ENCODE data around the gene EI24. TPM values are rescaled to one million over a fixed set of nuclear protein-coding genes. Genes with fewer than 3 reads are reported as not detected.

EI24 gene
- total and polyA plus RNA-seq, 9 of the 15 experiments (the other 6 are each of a cell fraction or from before 2014, with no cell fraction given): 50.4 to 260 (median 168) TPM

- TF ChIP-seq, protein P1, sequence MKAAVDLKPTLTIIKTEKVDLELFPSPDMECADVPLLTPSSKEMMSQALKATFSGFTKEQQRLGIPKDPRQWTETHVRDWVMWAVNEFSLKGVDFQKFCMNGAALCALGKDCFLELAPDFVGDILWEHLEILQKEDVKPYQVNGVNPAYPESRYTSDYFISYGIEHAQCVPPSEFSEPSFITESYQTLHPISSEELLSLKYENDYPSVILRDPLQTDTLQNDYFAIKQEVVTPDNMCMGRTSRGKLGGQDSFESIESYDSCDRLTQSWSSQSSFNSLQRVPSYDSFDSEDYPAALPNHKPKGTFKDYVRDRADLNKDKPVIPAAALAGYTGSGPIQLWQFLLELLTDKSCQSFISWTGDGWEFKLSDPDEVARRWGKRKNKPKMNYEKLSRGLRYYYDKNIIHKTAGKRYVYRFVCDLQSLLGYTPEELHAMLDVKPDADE (conservative IDR thresholded peaks at IDR 0.05; ENCODE audit: control insufficient read depth, low read depth, low read length): 0 out of 2 replicates have a peak, but pooled peaks have one; percentile 63
- TF ChIP-seq ELF1 (tag; IDR thresholded peaks at IDR 0.05) (peak; percentile 60; the same call in 1 of the 2 replicates), CBX5 (IDR thresholded peaks at IDR 0.05; ENCODE audit: borderline replicate concordance, low read depth) (no peak), ZFX (CRISPR knock-in tag; IDR thresholded peaks at IDR 0.05) (peak; percentile 96), SRSF9 (IDR thresholded peaks at IDR 0.05; ENCODE audit: borderline replicate concordance, low read depth, low read length) (no peak), ZNF407 (IDR thresholded peaks at IDR 0.05; ENCODE audit: low read depth) (no peak), ZNF584 (CRISPR knock-in tag; IDR thresholded peaks at IDR 0.05; ENCODE audit: low read depth) (no peak; the same call in 1 of the 2 replicates), ZNF174 (CRISPR knock-in tag; IDR thresholded peaks at IDR 0.05) (no peak), ZNF253 (CRISPR knock-in tag; conservative IDR thresholded peaks at IDR 0.05) (no peak), ETV6 (IDR thresholded peaks at IDR 0.05; ENCODE audit: borderline replicate concordance in 1 of 2, low read depth in 2 of 2, low read length in 1 of 2) (no peak), ETV6 (CRISPR knock-in tag; IDR thresholded peaks at IDR 0.05; ENCODE audit: borderline replicate concordance) (no peak)
- TF ChIP-seq, protein P2, sequence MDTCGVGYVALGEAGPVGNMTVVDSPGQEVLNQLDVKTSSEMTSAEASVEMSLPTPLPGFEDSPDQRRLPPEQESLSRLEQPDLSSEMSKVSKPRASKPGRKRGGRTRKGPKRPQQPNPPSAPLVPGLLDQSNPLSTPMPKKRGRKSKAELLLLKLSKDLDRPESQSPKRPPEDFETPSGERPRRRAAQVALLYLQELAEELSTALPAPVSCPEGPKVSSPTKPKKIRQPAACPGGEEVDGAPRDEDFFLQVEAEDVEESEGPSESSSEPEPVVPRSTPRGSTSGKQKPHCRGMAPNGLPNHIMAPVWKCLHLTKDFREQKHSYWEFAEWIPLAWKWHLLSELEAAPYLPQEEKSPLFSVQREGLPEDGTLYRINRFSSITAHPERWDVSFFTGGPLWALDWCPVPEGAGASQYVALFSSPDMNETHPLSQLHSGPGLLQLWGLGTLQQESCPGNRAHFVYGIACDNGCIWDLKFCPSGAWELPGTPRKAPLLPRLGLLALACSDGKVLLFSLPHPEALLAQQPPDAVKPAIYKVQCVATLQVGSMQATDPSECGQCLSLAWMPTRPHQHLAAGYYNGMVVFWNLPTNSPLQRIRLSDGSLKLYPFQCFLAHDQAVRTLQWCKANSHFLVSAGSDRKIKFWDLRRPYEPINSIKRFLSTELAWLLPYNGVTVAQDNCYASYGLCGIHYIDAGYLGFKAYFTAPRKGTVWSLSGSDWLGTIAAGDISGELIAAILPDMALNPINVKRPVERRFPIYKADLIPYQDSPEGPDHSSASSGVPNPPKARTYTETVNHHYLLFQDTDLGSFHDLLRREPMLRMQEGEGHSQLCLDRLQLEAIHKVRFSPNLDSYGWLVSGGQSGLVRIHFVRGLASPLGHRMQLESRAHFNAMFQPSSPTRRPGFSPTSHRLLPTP (IDR thresholded peaks at IDR 0.05; ENCODE audit: borderline replicate concordance, extremely low read depth, insufficient read length): no peak
- TF ChIP-seq, protein P3, sequence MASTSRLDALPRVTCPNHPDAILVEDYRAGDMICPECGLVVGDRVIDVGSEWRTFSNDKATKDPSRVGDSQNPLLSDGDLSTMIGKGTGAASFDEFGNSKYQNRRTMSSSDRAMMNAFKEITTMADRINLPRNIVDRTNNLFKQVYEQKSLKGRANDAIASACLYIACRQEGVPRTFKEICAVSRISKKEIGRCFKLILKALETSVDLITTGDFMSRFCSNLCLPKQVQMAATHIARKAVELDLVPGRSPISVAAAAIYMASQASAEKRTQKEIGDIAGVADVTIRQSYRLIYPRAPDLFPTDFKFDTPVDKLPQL (IDR thresholded peaks at IDR 0.05; ENCODE audit: extremely low read depth, insufficient read length): no peak
Observed at GRCh38 chr11:125592305-125593113, 23.2 kb downstream of the EI24 start, which contains the start of gene STT3A (continued).
